ENCODE results near the gene SLC26A11. TPM values are rescaled to one million over a fixed set of nuclear protein-coding genes. Genes with fewer than 3 reads are reported as not detected.

Gene SLC26A11
- total RNA-seq, 1 experiment from 2014 or later: 2.2 TPM

- no peak for DNase-seq (ENCODE audit: low read depth)
These were observed 2.4 kb upstream of the SLC26A11 start for GRCh38 chr17:80217703-80218362.

DNA sequence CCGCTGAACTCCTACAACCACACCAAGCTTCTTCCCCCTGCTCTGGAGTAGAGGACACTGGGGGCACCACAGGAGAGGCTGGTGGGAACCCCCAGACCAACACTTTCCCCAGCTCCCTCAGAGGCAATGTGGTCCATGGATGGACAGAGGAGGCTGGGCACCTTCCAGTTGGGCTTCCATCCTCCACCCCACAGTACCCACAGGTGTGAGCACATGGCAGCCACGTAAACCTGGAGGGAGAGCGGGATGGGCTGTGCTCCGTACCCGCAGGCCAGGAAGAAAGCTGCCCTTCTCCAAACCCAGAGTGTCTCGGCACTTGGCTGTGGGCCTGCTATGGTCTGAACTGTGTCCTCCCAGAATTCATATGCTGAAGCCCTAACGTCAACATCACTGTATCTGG lies 1.8 kb upstream of the SLC26A11 start:
- no peak for DNase-seq (ENCODE audit: low read depth)

DNA sequence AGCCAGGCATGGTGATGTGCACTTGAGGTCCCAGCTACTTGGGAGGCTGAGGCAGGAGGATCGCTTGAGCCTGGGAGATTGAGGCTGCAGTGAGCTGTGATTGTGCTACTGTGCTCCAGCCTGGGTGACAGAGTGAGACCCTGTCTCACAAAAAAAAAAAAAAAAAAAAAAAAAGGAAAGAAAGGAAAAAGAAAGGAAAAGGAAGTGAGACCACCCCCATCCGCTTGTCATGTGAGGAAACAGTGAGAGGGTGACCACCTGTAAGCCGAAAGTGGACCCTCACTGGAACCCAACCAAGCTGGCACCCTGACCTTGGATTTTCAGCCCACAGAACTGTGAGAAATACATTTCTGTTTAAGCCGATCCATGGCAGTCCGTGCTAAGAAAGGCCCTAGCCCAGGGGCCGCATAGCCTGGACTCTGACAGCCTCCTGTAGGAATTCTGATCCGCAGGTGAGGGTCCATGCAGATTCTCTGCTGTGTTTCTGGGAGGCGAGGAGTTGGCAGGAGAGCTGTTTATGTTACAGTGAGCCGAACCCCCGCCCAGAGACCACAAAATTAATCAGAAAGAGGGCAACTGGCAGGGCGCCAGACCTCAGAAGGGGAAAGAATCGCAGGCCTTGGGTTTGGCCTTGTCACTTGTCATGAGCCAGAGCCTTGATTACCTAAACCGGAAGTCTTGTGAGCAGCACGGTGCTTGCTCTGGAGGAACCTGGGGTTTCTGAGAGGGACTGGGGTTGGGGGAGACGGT lies 1.0 kb upstream of the SLC26A11 start:
- peak; percentile 86 for DNase-seq (ENCODE audit: low read depth)

- DNase-seq (ENCODE audit: low read depth): no peak
These were observed 519 bp upstream of the SLC26A11 start for GRCh38 chr17:80219763-80220053.

DNA sequence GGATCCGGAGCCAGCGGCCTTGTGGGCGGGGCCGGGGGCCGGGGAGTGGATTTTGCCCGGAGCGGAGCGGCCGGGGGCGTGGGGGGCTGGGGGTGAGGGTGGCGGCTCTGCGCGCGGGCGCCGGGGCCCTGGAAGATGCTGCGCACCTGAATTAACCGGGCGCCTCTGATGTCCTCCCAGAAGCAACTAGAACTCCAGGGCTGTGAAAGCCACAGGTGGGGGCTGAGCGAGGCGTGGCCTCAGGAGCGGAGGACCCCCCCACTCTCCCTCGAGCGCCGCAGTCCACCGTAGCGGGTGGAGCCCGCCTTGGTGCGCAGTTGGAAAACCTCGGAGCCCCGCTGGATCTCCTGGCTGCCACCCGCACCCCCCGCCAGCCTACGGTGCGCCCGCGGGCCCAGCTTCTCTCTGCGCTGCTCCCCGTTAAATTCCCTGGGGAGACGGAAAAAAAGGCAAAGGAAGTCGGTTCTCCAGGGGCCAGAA lies 549 bp downstream of the SLC26A11 start:
- no peak for DNase-seq (ENCODE audit: low read depth)

DNA sequence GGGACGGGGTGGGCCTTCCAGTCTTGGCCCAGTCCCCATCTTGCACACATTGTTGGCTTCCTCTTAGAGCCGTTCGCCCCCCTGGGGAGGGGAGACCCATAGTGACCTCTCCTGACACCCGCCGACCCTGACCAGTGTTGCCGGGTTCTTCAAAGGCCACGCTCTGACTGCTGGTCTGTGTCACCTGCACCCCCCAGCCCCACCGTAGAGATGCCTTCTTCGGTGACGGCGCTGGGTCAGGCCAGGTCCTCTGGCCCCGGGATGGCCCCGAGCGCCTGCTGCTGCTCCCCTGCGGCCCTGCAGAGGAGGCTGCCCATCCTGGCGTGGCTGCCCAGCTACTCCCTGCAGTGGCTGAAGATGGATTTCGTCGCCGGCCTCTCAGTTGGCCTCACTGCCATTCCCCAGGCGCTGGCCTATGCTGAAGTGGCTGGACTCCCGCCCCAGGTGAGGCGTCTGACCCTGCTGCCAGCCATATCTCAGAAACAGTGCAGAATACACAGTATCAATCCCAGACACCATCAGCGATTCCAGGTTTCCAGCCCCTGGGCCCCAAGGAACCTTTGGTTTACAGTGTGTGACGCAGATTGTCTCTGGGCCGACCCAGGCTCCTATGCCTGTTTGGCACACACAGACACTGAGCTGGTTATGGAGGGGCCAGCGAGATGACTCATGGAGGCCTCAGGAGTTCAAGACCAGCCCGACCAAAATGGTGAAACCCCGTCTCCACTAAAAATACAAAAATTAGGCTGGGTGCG lies 1.3 kb downstream of the SLC26A11 start:
- DNase-seq (ENCODE audit: low read depth): no peak

DNA sequence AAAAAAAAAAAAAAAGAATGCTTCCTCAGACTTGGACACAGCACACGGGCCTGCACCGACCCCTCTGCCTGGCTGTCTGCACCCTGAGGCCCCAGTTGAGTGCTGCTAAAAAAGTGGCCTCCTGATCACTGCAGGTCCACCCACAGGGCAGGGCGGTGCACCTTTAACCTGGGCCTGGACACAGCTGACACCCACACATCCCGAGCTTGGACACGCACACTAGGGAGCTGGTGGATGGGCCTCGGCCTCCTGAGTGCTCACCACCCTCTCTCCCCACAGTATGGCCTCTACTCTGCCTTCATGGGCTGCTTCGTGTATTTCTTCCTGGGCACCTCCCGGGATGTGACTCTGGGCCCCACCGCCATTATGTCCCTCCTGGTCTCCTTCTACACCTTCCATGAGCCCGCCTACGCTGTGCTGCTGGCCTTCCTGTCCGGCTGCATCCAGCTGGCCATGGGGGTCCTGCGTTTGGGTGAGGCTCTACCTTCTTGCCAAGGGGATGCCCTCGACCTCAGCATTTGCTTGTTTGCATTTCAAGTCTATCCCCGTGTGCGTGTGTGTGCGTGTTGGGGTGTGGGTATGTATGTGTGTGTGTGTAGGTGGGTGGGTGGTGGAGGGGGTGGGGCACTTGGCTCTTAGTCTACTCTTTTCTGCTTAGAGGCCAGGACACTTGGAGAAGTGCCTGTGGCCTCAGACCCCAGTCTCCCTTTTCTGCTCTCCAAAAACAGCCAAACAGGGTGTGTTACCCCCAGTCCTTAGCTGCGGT lies 2.3 kb downstream of the SLC26A11 start:
- no peak for DNase-seq (ENCODE audit: low read depth)

- DNase-seq (ENCODE audit: low read depth): no peak
These were observed 3.1 kb downstream of the SLC26A11 start for GRCh38 chr17:80223142-80223815.

- DNase-seq (ENCODE audit: low read depth): no peak
These were observed 3.7 kb downstream of the SLC26A11 start for GRCh38 chr17:80223838-80224497.

DNA sequence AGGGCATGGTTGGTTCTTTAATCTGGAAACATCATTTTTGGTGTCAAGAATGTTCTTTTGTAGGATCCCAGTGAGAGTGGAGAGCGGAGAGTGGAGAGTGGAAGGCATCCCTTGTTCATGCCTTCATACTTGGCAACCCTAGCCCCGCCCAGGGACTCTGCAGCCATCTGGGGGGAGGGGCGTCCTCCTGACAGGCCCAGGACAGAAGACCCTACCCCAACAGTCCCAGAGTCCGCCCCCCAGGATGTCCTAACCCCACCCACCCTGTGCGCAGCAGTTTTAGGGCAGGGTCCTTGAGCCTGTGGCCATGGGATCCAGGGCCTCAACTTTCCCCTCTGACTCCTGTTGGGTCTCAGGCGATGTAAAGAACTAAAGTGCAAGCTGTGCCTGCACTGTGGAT lies 4.5 kb downstream of the SLC26A11 start:
- no peak for DNase-seq (ENCODE audit: low read depth)

DNA sequence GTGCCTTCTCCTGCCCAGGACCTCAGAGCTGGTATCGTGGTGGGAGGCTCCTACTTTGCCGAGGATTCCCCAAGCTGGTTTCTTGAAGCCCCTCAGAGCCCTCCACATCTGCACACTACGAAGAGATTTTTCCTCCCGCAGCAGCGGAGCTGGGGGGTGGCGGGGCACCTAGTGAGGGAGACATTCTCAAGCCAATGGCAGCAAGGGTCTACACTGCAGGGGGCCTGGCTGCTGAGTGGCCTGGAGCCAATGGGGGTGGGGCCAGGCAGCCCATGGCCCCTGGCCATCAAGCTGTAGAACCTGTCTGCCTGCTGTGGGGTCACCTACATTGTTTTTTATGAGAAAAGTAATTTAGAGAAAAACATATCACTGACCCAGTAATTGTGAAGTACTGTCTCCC lies 5.0 kb downstream of the SLC26A11 start:
- no peak for DNase-seq (ENCODE audit: low read depth)

DNA sequence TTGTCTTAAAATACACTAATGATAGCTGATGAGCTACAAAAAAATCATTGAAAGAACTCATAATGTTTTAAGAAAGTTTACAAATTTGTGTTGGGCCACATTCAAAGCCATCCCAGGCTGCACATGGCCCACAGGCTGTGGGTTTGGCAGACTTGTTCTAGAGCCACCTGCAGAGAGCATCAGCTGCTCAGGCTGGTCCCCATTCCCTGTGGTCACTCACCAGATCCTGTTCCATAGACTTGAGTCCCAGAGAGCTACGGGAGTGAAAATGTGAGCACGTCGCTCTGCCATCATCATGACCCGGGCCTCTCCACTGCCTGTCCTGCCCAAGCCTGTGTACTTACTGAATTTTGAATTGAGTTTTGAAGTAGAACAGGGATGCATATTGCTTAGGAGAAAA lies 6.9 kb downstream of the SLC26A11 start:
- DNase-seq (ENCODE audit: low read depth): no peak

DNA sequence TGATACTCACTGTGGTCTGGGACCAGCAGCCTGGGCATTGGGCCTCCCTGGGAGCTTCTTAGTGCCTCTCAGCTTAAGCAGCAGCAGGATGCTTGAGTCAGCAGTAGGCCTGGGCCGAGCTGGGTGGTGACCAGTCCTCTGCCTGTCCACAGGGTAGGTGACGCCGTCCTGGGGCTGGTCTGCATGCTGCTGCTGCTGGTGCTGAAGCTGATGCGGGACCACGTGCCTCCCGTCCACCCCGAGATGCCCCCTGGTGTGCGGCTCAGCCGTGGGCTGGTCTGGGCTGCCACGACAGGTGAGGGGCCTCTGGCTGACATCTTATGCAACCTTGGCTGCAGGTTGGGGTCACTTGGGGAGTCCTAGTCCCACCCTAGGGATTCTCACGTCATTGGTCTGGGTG lies 7.4 kb downstream of the SLC26A11 start:
- DNase-seq (ENCODE audit: low read depth): no peak

- DNase-seq (ENCODE audit: low read depth): no peak
These were observed 8.2 kb downstream of the SLC26A11 start for GRCh38 chr17:80228477-80228876.

GRCh38 chr17:80229011-80229410 lies 8.8 kb downstream of the SLC26A11 start:
- no peak for DNase-seq (ENCODE audit: low read depth)

GRCh38 chr17:80232438-80232837 lies 12.2 kb downstream of the SLC26A11 start:
- no peak for DNase-seq (ENCODE audit: low read depth)

DNA sequence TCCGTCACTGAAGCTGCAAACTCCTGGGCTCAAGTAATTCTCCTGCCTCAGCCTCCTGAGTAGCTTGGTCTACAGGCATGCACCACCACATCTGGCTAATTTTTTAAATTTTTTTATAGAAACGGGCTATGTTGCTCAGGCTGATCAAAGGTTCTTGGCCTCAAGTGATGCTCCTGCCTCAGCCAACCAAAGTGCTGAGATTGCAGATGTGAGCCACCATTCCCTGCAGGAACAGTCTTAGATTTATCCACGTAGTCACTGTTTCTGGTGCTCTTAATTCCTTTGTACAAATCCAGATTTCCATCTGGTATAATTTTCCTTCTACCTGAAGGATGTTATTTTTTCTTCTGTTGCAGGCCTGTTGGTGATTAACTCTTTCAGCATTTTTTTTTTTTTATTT lies 13.0 kb downstream of the SLC26A11 start:
- no peak for DNase-seq (ENCODE audit: low read depth)

- no peak for DNase-seq (ENCODE audit: low read depth)
These were observed 16.7 kb downstream of the SLC26A11 start for GRCh38 chr17:80236911-80237310.

- no peak for DNase-seq (ENCODE audit: low read depth)
These were observed 17.2 kb downstream of the SLC26A11 start for GRCh38 chr17:80237386-80237785.

DNA sequence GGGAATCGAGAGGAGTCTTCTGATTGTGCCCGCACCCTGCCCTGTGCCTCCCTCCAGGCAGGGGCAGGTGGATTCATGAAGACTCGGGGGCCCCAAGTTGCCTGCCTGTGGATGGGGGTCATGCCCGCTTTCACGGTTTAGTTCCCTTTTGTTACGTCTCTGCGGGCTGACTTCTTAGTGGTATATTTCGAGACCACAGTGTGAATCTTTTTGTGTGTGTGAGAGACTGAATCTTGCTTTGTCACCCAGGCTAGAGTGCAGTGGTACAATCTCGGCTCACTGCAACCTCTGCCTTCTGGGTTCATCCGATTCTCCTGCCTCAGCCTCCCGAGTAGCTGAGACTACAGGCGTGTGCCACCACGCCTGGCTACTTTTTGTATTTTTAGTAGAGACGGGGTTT lies 22.3 kb downstream of the SLC26A11 start:
- DNase-seq (ENCODE audit: low read depth): no peak
